GM23248 (cell line): ENCODE measurements around the gene TCF23. TPM values are rescaled to one million over a fixed set of nuclear protein-coding genes. Genes with fewer than 3 reads are reported as not detected.

Source experiments
- DNase-seq: peaks from one replicate; pipeline ENCODE4 v3.0.0-alpha.2; 2015
- H2AFZ ChIP-seq: fragments of 200-600 bp; sonication (generic); 2 replicates; pipeline ENCODE4 v1.6.1; 2016; ENCODE audit warnings: antibody characterized with exemption
- H3F3A ChIP-seq: fragments of 200-600 bp; sonication (generic); 2 replicates; pipeline ENCODE4 v1.6.1; 2016; ENCODE audit warnings: mild to moderate bottlenecking, antibody characterized with exemption, mixed run types; ENCODE audit not compliant: insufficient read depth
- H3K27ac ChIP-seq: fragments of 200-600 bp; sonication (generic); 2 replicates; pipeline ENCODE4 v1.5.1; 2016; ENCODE audit warnings: mild to moderate bottlenecking
- H3K27me3 ChIP-seq: fragments of 200-600 bp; sonication (generic); replicated peaks from 2 replicates; pipeline ENCODE4 v1.6.1; 2016; ENCODE audit warnings: mild to moderate bottlenecking; ENCODE audit not compliant: insufficient read depth
- H3K36me3 ChIP-seq: fragments of 200-600 bp; sonication (generic); 2 replicates; pipeline ENCODE4 v1.6.1; 2016; ENCODE audit warnings: low read depth, mild to moderate bottlenecking
- H3K4me1 ChIP-seq: fragments of 200-600 bp; sonication (generic); 2 replicates; pipeline ENCODE4 v1.6.1; 2016; ENCODE audit warnings: mild to moderate bottlenecking; ENCODE audit not compliant: insufficient read depth
- H3K4me2 ChIP-seq: fragments of 200-600 bp; sonication (generic); one replicate; pipeline ENCODE4 v1.6.1; 2016; ENCODE audit warnings: mild to moderate bottlenecking; ENCODE audit not compliant: unreplicated experiment
- H3K4me3 ChIP-seq: fragments of 200-600 bp; sonication (generic); 2 replicates; pipeline ENCODE4 v1.5.1; 2016; ENCODE audit warnings: mild to moderate bottlenecking
- H3K79me2 ChIP-seq: fragments of 200-600 bp; sonication (generic); 2 replicates; pipeline ENCODE4 v1.6.1; 2016; ENCODE audit warnings: mild to moderate bottlenecking; ENCODE audit not compliant: insufficient read depth
- H3K9ac ChIP-seq: fragments of 200-600 bp; sonication (generic); 2 replicates; pipeline ENCODE4 v1.6.1; 2016; ENCODE audit warnings: mild to moderate bottlenecking
- H3K9me2 ChIP-seq: fragments of 200-600 bp; sonication (generic); 2 replicates; pipeline ENCODE4 v1.6.1; 2016; ENCODE audit warnings: mixed run types, mild to moderate bottlenecking, moderate library complexity; ENCODE audit not compliant: insufficient read depth
- H3K9me3 ChIP-seq: fragments of 200-600 bp; sonication (generic); one replicate; pipeline ENCODE4 v1.6.1; 2017; ENCODE audit warnings: low read depth
- H4K20me1 ChIP-seq: fragments of 200-600 bp; sonication (generic); 2 replicates; pipeline ENCODE4 v1.6.0; 2016; ENCODE audit not compliant: insufficient read depth
- EZH2 ChIP-seq: fragments of 200-600 bp; sonication (generic); IDR thresholded peaks from 2 replicates; pipeline ENCODE4 v1.6.1; 2018; ENCODE audit warnings: antibody characterized with exemption, mild to moderate bottlenecking; ENCODE audit not compliant: insufficient read depth, poor library complexity, severe bottlenecking
- EZH2phosphoT487 ChIP-seq: fragments of 200-600 bp; sonication (generic); IDR thresholded peaks from 2 replicates; pipeline ENCODE4 v1.6.1; 2018; ENCODE audit warnings: antibody characterized with exemption, moderate library complexity, mild to moderate bottlenecking, low read depth; ENCODE audit not compliant: insufficient read depth
- WGBS, 2 experiments: methylation state at CpG; one replicate each; pipeline ENCODE4 v1.1.6; 2015 to 2017; ENCODE audit warnings: low lambda C conversion rate in 2 of 2, low coverage in 1 of 2; ENCODE audit errors: missing lambda C conversion rate in 2 of 2; 5-methylcytosine and 5-hydroxymethylcytosine counted together
- in situ Hi-C: fragments of 300-500 bp; cut with MboI; formaldehyde crosslinking; loops from 2 replicates; pipeline ENCODE4 v1.15.0; 2020
- polyA plus RNA-seq: library from polyadenylated mRNA; unstranded; fragments of >200 nt; fragmentation: Nextera tagmentation; extraction: Ambion mirVana; gene quantifications from 2 replicates; pipeline ENCODE4 v1.2.1, GENCODE V29; 2016
- total RNA-seq: library from RNA; depleted of rRNA; stranded (reverse); fragments of >200 nt; shearing (Covaris generic); gene quantifications from 2 replicates; pipeline ENCODE4 v1.2.3, GENCODE V29; 2014

The TCF23 gene
- total and polyA plus RNA-seq, 2 experiments from 2014 or later: not detected

DNA sequence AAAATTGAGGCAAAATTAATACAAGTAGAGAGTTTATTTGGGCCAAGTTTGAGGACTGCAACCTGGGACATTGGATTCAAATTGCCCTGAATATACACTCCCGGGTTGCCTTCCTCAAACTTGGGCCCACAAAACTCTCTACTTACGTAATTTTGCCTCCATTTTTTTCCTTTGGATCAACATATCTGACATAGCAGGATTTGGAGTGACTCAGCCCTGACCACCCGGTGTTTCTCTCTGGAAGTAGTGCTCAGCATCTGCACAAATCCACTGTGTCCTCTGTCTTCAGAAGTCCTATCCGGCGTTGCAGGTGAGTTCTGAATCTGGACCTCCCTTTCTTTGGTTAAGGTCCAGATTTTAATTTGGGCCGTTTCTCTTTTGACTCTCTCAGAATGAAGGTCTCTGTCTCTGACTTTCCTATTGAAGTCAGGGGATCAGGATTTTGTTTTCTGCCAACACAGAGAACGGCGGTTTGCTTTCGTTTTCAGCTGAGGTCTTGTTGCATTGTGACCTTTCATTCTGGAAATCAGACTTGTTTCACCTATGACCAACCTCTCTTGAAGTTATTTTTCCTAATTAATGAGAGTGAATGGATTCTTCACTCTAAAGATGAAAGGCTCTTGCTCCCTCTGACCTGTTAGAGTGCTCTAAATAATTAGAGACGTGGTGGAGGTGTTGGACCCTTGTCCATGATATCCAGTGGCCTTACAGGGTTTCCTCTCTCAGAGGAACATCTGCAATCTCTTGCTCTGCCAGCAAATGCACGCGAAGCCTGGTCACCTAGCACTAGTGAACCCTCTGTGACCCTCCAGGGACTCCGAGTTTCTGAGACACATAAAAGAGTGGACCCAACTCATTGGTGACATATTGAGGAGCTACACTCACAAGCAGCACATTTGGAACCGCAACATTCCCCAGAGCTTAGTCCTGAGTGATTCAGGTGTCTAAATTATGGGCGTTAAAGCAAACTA lies 13.6 kb downstream of the TCF23 start:
- no peak overlapping the region for H3K27ac ChIP-seq
- no peaks in the 10 kb centered on the region for H3K79me2 ChIP-seq
- H3K9me3 ChIP-seq: no peaks in the 10 kb centered on the region
- no peaks in the 10 kb centered on the region for H4K20me1 ChIP-seq
- 0 out of 2 replicates have a peak, but pooled peaks cover 3% of the 10 kb centered on the region for H3K27me3 ChIP-seq
- peak; percentile 37 for DNase-seq
- TF ChIP-seq EZH2phosphoT487: no peak
- TF ChIP-seq EZH2: no peak
- no peak overlapping the region for H3K4me2 ChIP-seq
- in situ Hi-C loops: no loop called here
- H3F3A ChIP-seq: no peaks in the 10 kb centered on the region
- no peaks in the 10 kb centered on the region for H3K4me1 ChIP-seq
- no peaks in the 10 kb centered on the region for H3K9me2 ChIP-seq
- H3K4me3 ChIP-seq: no peak overlapping the region
- H3K36me3 ChIP-seq: no peaks in the 10 kb centered on the region
- WGBS, 2 experiments: 69 to 71% methylated on average over 15 of the region's 15 CpGs
- peak overlapping the region; percentile 39; the same call in 1 of the 2 replicates for H2AFZ ChIP-seq
- no peak overlapping the region for H3K9ac ChIP-seq

- no peak overlapping the region for H3K9ac ChIP-seq
- in situ Hi-C loops: no loop called here
Observed at GRCh38 chr2:27164960-27165763, 16.4 kb downstream of the TCF23 start.

GRCh38 chr2:27170581-27171337 lies 22.0 kb downstream of the TCF23 start:
- Histone ChIP-seq H2AFZ (no peak overlapping the region), H3K4me1 (no peaks in the 10 kb centered on the region), H3K4me2 (no peak overlapping the region), H3K79me2 (no peaks in the 10 kb centered on the region), H3K27ac (no peak overlapping the region), H3K36me3 (no peaks in the 10 kb centered on the region), H3K27me3 (peaks cover 48% of the 10 kb centered on the region), H3K9ac (no peak overlapping the region), H4K20me1 (no peaks in the 10 kb centered on the region), H3K9me3 (no peaks in the 10 kb centered on the region), H3F3A (no peaks in the 10 kb centered on the region), H3K4me3 (no peak overlapping the region), H3K9me2 (no peaks in the 10 kb centered on the region)
- DNase-seq: no peak
- WGBS, 2 experiments: 77 to 89% methylated on average over 6 of the region's 6 CpGs
- TF ChIP-seq EZH2phosphoT487 (no peak), EZH2 (no peak)
- in situ Hi-C loops: no loop called here

More at GRCh38 chr2:27164960-27165763, 16.4 kb downstream of the TCF23 start:
- Histone ChIP-seq H3K27me3 (peaks cover 3% of the 10 kb centered on the region; the same call in 1 of the 2 replicates), H3K9me3 (no peaks in the 10 kb centered on the region), H3K36me3 (no peaks in the 10 kb centered on the region), H2AFZ (no peak overlapping the region), H3K4me1 (no peaks in the 10 kb centered on the region), H3K27ac (no peak overlapping the region), H4K20me1 (no peaks in the 10 kb centered on the region), H3K4me3 (no peak overlapping the region), H3K9me2 (no peaks in the 10 kb centered on the region), H3K79me2 (no peaks in the 10 kb centered on the region), H3K4me2 (no peak overlapping the region), H3F3A (no peaks in the 10 kb centered on the region)
- 65 to 71% methylated on average over 8 of the region's 8 CpGs for WGBS, 2 experiments
- TF ChIP-seq EZH2 (no peak), EZH2phosphoT487 (no peak)
- DNase-seq: no peak

DNA sequence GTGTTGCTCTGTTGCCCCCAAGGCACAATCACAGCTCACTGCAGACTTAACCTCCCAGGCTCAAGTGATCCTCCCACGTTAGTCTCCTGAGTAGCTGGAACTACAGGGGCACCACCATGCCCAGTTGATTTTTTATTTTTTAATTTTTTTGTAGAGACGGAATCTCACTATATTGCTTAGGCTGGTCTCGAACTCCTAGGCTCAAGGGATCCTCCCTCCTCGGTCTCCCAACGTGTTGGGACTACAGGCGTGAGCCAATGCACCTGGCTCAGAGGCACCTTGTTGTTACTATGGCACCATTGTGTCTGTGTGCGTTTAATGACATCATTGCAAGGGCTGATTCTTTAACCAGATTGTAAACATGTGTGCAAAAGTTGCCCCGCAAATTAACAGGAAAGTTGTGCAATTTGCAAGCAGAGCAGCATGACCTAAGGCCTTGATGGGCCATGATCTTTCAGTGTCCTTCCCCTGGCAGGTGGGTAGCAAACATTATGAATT lies 22.6 kb downstream of the TCF23 start:
- Histone ChIP-seq H3K9ac (no peak overlapping the region), H3K9me3 (no peaks in the 10 kb centered on the region), H3K4me2 (no peak overlapping the region), H3K4me3 (no peak overlapping the region), H4K20me1 (no peaks in the 10 kb centered on the region), H3K9me2 (no peaks in the 10 kb centered on the region), H2AFZ (no peak overlapping the region), H3F3A (no peaks in the 10 kb centered on the region), H3K4me1 (no peaks in the 10 kb centered on the region), H3K27me3 (peaks cover 51% of the 10 kb centered on the region), H3K36me3 (no peaks in the 10 kb centered on the region), H3K79me2 (no peaks in the 10 kb centered on the region), H3K27ac (no peak overlapping the region)
- peak; percentile 19 for DNase-seq
- TF ChIP-seq EZH2 (no peak), EZH2phosphoT487 (no peak)
- WGBS, 2 experiments: 44% methylated on average over 8 of the region's 8 CpGs
- in situ Hi-C loops: no loop called here
